Non-pigmented ciliary epithelial cell (primary cell): ENCODE results near the gene SEZ6L.

Source experiments
- DNase-seq: peaks from one replicate; pipeline ENCODE4 v3.0.0-alpha.2; 2010; ENCODE audit warnings: low read depth

Gene SEZ6L

GRCh38 chr22:26245001-26245400 lies 75.7 kb downstream of the SEZ6L start:
- DNase-seq: no peak

DNA sequence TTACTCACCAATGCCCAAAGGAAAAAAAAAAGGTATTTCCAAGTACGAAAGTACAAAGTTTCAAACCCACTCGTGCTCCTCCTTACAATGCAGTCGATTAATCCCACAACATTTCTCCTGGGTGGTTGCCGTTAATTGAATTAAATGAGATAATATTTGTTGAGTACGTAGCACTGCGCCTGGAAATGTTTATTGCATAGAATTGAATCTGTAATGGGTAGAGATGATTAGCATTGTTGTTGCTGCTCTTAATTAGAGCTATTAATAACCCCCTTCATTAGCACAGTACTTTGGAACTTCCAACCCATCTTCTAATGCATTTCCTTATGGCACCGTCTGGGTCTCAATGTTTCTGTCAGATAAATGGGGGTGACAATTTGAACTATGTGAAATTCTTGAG lies 77.3 kb downstream of the SEZ6L start:
- DNase-seq: no peak

GRCh38 chr22:26251869-26252268 lies 82.6 kb downstream of the SEZ6L start:
- DNase-seq: no peak

DNA sequence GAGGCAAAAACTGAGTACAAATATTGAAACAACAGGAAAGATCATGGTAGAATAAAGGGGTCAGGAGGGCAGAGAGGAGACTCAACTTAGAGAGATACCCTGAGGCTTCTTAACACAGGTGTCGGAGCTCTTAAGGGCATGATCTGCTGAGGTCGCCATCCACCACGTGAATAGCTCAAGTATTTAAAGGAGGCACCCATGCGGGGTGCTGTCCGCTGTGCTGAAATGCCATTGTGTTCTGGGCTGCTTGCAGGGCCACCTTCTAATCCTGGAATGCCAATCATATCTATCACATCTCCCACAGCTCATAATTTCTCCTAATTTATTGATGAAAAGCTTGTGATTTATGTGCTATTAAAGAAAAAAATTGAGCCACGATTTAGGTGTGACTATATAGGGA lies 90.2 kb downstream of the SEZ6L start:
- no peak for DNase-seq

GRCh38 chr22:26264162-26264561 lies 94.9 kb downstream of the SEZ6L start:
- DNase-seq: no peak

DNA sequence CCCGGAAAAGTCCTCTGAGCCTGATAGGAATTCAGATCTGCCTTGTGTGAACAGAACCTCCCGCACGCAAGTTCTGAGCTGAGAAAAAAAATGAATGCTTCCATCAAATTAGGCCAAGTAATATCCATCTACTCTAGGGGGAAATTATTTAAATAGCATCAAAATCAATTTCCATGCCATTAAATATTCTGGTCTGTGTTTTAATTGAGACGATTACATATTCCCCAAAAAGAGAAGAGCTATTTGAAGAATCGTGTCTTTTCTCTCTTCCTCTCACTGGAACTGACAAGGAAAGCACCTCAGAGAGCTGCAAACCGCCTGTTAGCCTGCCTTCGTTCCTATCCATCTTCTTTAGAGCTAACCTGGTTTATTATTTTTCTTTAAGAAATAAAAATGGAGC lies 96.0 kb downstream of the SEZ6L start:
- DNase-seq: no peak

GRCh38 chr22:26265909-26266308 lies 96.6 kb downstream of the SEZ6L start:
- no peak for DNase-seq

DNA sequence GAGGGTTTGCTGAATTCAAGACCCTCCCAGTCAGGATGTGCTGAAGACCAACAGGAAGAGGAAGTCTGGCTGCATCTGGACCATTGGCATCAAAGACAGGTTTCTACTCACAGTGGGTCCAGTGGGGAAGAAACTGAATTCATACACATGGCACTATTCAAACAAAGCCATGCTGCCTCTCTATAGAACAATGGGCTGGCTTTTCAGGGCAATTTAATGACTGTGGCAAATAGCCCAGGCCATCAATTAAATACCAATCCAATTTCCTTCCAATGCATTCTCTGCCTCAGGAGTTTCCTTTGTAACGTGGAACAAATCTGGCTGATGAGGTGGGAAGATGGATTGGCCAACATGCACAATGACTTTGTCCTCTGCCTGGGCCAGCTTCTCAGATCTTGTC lies 98.6 kb downstream of the SEZ6L start:
- DNase-seq: no peak

- DNase-seq: no peak
These were observed 100.3 kb downstream of the SEZ6L start for GRCh38 chr22:26269572-26269971.

- DNase-seq: no peak
These were observed 102.2 kb downstream of the SEZ6L start for GRCh38 chr22:26271427-26271826.

GRCh38 chr22:26273011-26273675 lies 103.9 kb downstream of the SEZ6L start:
- no peak for DNase-seq

GRCh38 chr22:26276529-26277160 lies 107.4 kb downstream of the SEZ6L start:
- no peak for DNase-seq

- no peak for DNase-seq
These were observed 112.7 kb downstream of the SEZ6L start for GRCh38 chr22:26281941-26282340.

GRCh38 chr22:26283330-26283729 lies 114.1 kb downstream of the SEZ6L start:
- no peak for DNase-seq

DNA sequence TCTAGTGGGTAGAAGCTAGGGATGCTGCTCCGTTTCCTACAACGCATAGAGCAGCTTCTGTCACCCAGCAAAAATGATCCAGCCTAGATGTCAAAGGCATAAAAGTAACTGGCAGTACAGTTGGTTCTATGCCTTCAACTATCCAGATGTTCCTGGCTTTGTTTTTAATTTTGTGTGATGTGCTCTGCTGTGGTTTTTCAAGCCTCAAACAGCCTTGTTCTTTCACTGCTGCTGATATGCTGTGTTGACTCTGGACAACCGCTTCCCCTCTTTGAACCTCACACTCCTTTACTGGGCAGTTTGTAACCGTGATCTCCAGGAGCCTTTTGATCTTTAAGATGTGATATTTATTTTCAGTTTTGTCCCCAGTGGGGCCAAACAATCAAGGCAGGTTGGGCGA lies 116.4 kb downstream of the SEZ6L start:
- DNase-seq: no peak

DNA sequence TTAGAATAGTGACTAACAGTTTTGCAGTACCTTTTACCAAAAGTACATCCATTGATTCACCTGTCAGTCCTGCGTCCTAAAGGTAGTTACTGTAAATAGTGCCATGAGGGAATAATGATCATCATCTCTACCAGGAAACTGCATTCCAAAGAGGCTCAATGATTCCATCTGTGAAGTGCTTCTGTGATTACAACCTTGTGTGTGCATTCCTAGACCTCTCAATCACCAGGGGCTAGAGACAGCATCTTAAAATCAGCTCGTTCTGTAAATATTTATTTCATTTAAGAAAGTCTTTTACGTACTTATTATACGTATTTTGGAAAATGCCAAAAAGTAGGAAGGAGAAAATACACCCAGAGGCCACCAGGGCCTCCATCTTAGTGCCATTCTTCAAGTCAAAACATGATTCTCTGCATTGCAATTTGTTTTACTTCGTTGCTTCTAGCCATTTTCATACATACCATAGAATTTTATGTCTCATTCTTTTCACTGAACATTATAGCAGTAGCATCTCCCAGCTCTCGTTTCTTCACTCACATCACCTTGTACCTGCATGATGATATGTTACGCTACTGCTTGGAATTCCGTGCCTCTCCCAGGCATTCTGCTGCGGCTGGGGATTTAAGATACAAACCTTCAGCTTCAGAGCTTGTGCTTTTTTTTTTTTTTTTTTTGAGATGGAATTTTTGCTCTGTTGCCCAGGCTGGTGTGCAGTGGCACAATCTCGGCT lies 117.0 kb downstream of the SEZ6L start:
- DNase-seq: no peak

DNA sequence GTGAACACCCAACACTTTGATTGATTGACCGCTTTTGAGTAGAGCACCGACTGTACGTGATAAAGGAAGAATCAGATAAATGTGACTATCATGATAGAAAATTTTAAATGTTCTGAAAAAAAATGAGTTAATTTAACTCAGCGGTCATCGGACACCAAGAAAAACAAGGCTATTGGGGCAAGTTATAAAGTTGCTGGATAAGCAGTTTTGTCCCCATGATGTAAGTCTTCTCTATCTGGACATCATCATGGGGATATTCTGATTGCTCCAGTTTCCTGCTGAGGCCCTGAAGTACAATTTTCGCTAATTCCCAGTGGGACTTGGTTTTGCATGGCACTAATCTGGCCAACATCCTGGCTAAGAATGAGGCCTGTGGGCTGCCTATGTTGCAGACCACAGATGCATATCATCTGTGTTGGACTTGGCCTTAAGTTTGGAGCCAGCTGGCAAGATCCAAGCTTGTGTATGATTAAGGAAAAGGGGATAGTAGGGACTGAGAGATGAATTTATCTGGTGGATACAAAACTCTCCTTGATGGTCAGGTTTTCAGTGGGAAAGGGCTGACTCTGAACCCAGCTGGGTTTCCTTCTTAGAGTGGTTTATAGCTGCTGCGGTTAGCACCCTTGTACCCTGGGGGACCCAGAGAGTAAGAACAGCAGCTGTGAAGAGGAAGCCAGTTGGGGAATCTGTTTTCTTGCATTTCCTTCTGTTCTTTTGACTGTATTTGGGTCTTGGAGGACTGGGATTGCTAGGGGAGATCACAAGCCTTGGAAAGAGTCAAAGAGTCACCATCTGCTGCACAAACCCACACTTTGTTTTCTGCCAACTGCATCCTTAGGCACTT lies 118.3 kb downstream of the SEZ6L start:
- DNase-seq: no peak

DNA sequence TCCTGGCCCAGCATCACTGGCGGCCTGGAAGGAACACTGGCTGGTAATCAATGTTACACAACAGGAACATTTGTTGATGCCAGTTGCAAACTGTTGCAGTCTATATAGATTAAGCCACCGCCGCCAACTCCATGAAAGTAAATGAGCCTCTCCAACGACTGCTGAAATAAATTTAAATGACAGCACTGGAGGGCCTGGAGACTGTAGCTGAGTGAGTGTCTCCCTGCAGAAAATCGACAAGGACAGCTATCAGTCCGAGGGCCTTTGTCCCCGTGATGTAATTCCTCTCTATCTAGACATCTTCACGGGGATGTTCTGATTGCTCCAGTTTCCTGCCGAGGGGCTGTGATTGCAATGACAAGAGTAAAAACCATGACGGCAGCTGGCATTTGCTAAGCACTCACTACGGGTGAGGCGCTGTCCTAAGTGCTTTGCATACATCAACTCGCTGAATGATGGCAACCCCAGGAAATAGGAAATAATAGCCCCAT lies 120.4 kb downstream of the SEZ6L start:
- no peak for DNase-seq

DNA sequence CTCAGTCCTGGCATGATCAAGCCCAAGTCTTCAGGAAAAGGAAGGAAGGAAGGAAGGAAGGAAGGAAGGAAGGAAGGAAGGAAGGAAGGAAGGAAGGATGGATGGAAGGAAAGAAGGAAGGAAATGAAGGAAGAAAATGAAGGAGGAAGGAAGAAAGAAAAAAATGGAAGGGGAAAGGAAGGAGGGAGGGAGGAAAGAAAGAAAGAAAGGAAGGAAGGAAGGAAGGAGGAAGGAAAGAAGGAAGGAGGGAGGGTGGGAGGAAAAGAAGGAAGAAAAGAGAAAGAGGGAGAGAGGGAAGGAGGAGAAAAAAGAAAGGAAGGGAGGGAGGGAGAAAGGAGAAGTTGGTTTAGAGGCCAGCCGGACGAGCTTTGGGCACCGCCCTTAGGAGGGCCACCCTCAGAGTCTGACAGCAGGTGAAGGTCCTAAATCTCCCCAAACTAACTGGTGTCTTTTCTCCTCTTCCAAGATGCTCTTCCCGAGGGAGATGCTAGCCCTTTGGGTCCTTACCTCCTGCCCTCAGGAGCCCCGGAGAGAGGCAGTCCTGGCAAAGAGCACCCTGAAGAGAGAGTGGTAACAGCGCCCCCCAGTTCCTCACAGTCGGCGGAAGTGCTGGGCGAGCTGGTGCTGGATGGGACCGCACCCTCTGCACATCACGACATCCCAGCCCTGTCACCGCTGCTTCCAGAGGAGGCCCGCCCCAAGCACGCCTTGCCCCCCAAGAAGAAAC lies 122.8 kb downstream of the SEZ6L start:
- DNase-seq: no peak

GRCh38 chr22:26292667-26292995 lies 123.4 kb downstream of the SEZ6L start:
- DNase-seq: no peak

DNA sequence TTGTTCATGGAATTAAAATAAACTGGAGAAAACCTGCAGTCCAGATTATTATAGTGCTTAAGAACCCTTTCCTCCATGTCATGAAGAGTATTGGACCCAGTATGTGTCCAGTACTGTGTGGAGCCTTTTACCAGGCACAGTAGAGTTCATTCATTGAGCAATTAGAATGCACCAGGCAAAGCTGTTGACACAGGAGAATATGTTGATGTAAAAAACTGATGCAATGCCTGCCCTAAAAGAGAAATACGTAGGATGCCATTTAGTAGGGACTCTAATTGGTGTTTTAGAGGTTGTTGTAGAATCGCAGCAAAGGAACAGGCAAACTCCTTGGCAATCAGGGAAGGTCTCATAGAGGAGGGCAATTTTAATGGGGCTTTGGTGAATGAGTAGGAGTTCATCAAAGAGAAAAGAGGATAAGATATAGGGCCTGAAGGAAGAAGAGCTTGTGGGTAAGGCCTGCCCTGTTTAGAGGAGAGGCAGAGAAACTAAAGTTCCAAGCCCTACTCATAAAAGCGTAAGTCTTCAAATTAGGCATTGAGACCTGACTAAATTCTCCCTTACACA lies 126.4 kb downstream of the SEZ6L start:
- DNase-seq: no peak
